IMR-90 (cell line): ENCODE data around the gene ENAH. TPM values are rescaled to one million over a fixed set of nuclear protein-coding genes. Genes with fewer than 3 reads are reported as not detected.

Experiments used
- ATAC-seq: fragments of 200-7000 bp; cut with Tn5 transposase; 2 replicates; pipeline ENCODE4 v1.9.1; 2020; ENCODE audit warnings: low read depth, mild to moderate bottlenecking, moderate library complexity
- BruUV-seq: library from RNA; stranded (reverse); fragments of 400-500 nt; replicated peaks from 2 replicates; lab custom pipeline; 2021; lab: Mats Ljungman, UMichigan
- CTCF ChIA-PET: fragments of 300-600 bp; formaldehyde crosslinking; extraction: SDS; loops from one replicate; lab custom pipeline; 2021; ENCODE audit warnings: antibody characterized with exemption; lab: Yijun Ruan, JAX
- POLR2A ChIA-PET: fragments of 300-600 bp; sonication (Branson Sonifier 250); formaldehyde crosslinking; loops from one replicate; lab custom pipeline; 2022; ENCODE audit warnings: antibody characterized with exemption; ENCODE audit not compliant: unreplicated experiment; lab: Charles Lee
- DNase-seq: peaks from one replicate; pipeline ENCODE4 v3.0.0; 2013
- H2AFZ ChIP-seq: replicated peaks from 2 replicates; pipeline ENCODE3; 2013; ENCODE audit warnings: low read length, mild to moderate bottlenecking; ENCODE audit not compliant: poor library complexity
- H2AK5ac ChIP-seq: 2 replicates; pipeline ENCODE4 v1.6.1; 2013; ENCODE audit warnings: low read depth, low read length, inconsistent platforms
- H2AK9ac ChIP-seq: replicated peaks from 2 replicates; pipeline ENCODE3; 2013; ENCODE audit warnings: mild to moderate bottlenecking, low read depth, low read length, moderate library complexity; ENCODE audit not compliant: poor library complexity
- H2BK120ac ChIP-seq: 2 replicates; pipeline ENCODE4 v1.6.1; 2013; ENCODE audit warnings: low read depth, low read length, inconsistent platforms
- H2BK15ac ChIP-seq: 3 replicates; pipeline ENCODE4 v1.6.1; 2013; ENCODE audit warnings: low read depth, low read length, inconsistent platforms
- H2BK20ac ChIP-seq: 2 replicates; pipeline ENCODE4 v1.6.1; 2013; ENCODE audit warnings: low read depth, mild to moderate bottlenecking, inconsistent platforms, low read length, moderate library complexity
- H2BK5ac ChIP-seq: 2 replicates; pipeline ENCODE4 v1.6.1; 2013; ENCODE audit warnings: mild to moderate bottlenecking, low read depth, low read length, inconsistent platforms; ENCODE audit not compliant: poor library complexity, severe bottlenecking
- H3K14ac ChIP-seq: replicated peaks from 2 replicates; pipeline ENCODE4 v1.6.1; 2013; ENCODE audit warnings: low read depth, low read length, inconsistent platforms
- H3K18ac ChIP-seq: 2 replicates; pipeline ENCODE4 v1.6.1; 2013; ENCODE audit warnings: low read depth, low read length, control low read depth
- H3K23ac ChIP-seq: 2 replicates; pipeline ENCODE4 v1.6.1; 2013; ENCODE audit warnings: low read depth, low read length, inconsistent platforms
- H3K27ac ChIP-seq: 2 replicates; pipeline ENCODE4 v1.5.1; 2013; ENCODE audit warnings: mild to moderate bottlenecking, control low read depth, low read length; ENCODE audit not compliant: insufficient read depth
- H3K27me3 ChIP-seq: 2 replicates; pipeline ENCODE4 v1.6.1; 2013; ENCODE audit warnings: low read length; ENCODE audit not compliant: control insufficient read depth, insufficient read depth
- H3K36me3 ChIP-seq: 2 replicates; pipeline ENCODE4 v1.6.1; 2013; ENCODE audit warnings: low read length, mixed read lengths; ENCODE audit not compliant: control insufficient read depth, insufficient read depth
- H3K4ac ChIP-seq: 2 replicates; pipeline ENCODE4 v1.6.1; 2013; ENCODE audit warnings: low read depth, low read length, inconsistent platforms
- H3K4me1 ChIP-seq: 2 replicates; pipeline ENCODE4 v1.6.1; 2013; ENCODE audit warnings: low read length, mixed read lengths; ENCODE audit not compliant: control insufficient read depth, insufficient read depth
- H3K4me2 ChIP-seq: 2 replicates; pipeline ENCODE4 v1.6.1; 2013; ENCODE audit warnings: low read depth, mild to moderate bottlenecking, control low read depth, low read length, moderate library complexity
- H3K4me3 ChIP-seq: 2 replicates; pipeline ENCODE4 v1.5.1; 2013; ENCODE audit warnings: low read depth, mild to moderate bottlenecking, control low read depth, low read length, moderate library complexity; ENCODE audit not compliant: insufficient read depth
- H3K56ac ChIP-seq: 2 replicates; pipeline ENCODE4 v1.6.1; 2013; ENCODE audit warnings: low read length, inconsistent platforms; ENCODE audit not compliant: insufficient read depth; ENCODE audit errors: extremely low read depth
- H3K79me1 ChIP-seq, 2 experiments: 2 replicates each; pipeline ENCODE4 v1.6.1; 2013; ENCODE audit warnings: low read length in 2 of 2, inconsistent platforms in 1 of 2, low read depth in 1 of 2
- H3K9ac ChIP-seq: 2 replicates; pipeline ENCODE4 v1.6.1; 2013; ENCODE audit warnings: low read depth, low read length, control low read depth
- H3K9me1 ChIP-seq: 2 replicates; pipeline ENCODE4 v1.6.1; 2013; ENCODE audit warnings: low read length, inconsistent platforms; ENCODE audit not compliant: insufficient read depth
- H3K9me3 ChIP-seq: 2 replicates; pipeline ENCODE4 v1.6.1; 2013; ENCODE audit warnings: low read length; ENCODE audit not compliant: control insufficient read depth, insufficient read depth
- H4K20me1 ChIP-seq: 2 replicates; pipeline ENCODE4 v1.6.1; 2013; ENCODE audit warnings: low read length, inconsistent platforms; ENCODE audit not compliant: insufficient read depth
- H4K5ac ChIP-seq: 2 replicates; pipeline ENCODE4 v1.6.1; 2013; ENCODE audit warnings: mild to moderate bottlenecking, low read depth, low read length, control low read depth
- H4K8ac ChIP-seq, 2 experiments: 2 replicates each; pipeline ENCODE4 v1.6.1; 2013; ENCODE audit warnings: low read depth in 2 of 2, low read length in 2 of 2, control low read depth in 1 of 2, inconsistent platforms in 1 of 2
- H4K91ac ChIP-seq: 2 replicates; pipeline ENCODE4 v1.6.1; 2013; ENCODE audit warnings: low read depth, low read length, inconsistent platforms; ENCODE audit not compliant: insufficient read depth
- BHLHE40 ChIP-seq: fragments of 150-350 bp; IDR thresholded peaks from 2 replicates; pipeline ENCODE4 v1.6.1; 2016; ENCODE audit warnings: mild to moderate bottlenecking, low read depth, low read length
- CEBPB ChIP-seq: IDR thresholded peaks from 2 replicates; pipeline ENCODE4 v1.6.1; 2012; ENCODE audit warnings: low read depth, low read length, improper control_type of control experiment
- CHD1 ChIP-seq: IDR thresholded peaks from 2 replicates; pipeline ENCODE4 v1.6.1; 2012; ENCODE audit warnings: low read depth, low read length, improper control_type of control experiment
- CTCF ChIP-seq: conservative IDR thresholded peaks from 2 replicates; pipeline ENCODE4 v1.5.1; 2012; ENCODE audit warnings: mild to moderate bottlenecking, low read depth, low read length, improper control_type of control experiment
- FOS ChIP-seq: fragments of 150-350 bp; IDR thresholded peaks from 2 replicates; pipeline ENCODE4 v1.6.1; 2016; ENCODE audit warnings: low read depth, low read length
- MAFK ChIP-seq: IDR thresholded peaks from 2 replicates; pipeline ENCODE4 v1.6.1; 2012; ENCODE audit warnings: low read depth, low read length, improper control_type of control experiment
- MAZ ChIP-seq: IDR thresholded peaks from 2 replicates; pipeline ENCODE4 v1.6.1; 2012; ENCODE audit warnings: low read depth, mild to moderate bottlenecking, low read length, improper control_type of control experiment, moderate library complexity, borderline replicate concordance
- NFE2L2 ChIP-seq: fragments of 150-350 bp; IDR thresholded peaks from 2 replicates; pipeline ENCODE4 v1.6.1; 2016; ENCODE audit warnings: low read depth, mild to moderate bottlenecking, low read length
- POLR2A ChIP-seq: IDR thresholded peaks from 2 replicates; pipeline ENCODE4 v1.6.1; 2012; ENCODE audit warnings: mild to moderate bottlenecking, low read depth, low read length
- RAD21 ChIP-seq: IDR thresholded peaks from 2 replicates; pipeline ENCODE4 v1.6.1; 2012; ENCODE audit warnings: low read length, improper control_type of control experiment
- RCOR1 ChIP-seq: IDR thresholded peaks from 2 replicates; pipeline ENCODE4 v1.6.1; 2012; ENCODE audit warnings: mild to moderate bottlenecking, low read length, improper control_type of control experiment; ENCODE audit not compliant: insufficient replicate concordance
- RFX5 ChIP-seq: IDR thresholded peaks from 2 replicates; pipeline ENCODE4 v1.8.0; 2012; ENCODE audit warnings: low read depth, mild to moderate bottlenecking, low read length, moderate library complexity
- SMC3 ChIP-seq: fragments of 150-350 bp; IDR thresholded peaks from 2 replicates; pipeline ENCODE4 v1.6.1; 2016; ENCODE audit warnings: low read depth, mild to moderate bottlenecking, antibody characterized with exemption, low read length, moderate library complexity
- WGBS, 2 experiments: methylation state at CpG; one replicate each; pipeline versions ENCODE4 v1.1.5 to v1.1.7; 2013; ENCODE audit warnings: missing lambda C conversion rate in 2 of 2; ENCODE audit not compliant: insufficient read length in 1 of 2; ENCODE audit errors: extremely low coverage in 2 of 2; 5-methylcytosine and 5-hydroxymethylcytosine counted together
- dilution Hi-C: fragments of 300-500 bp; cut with HindIII; formaldehyde crosslinking; loops from one replicate; pipeline ENCODE4 v1.14.3; 2018; ENCODE audit warnings: low sequenced_read_pairs; ENCODE audit not compliant: unreplicated experiment
- in situ Hi-C: fragments of 300-500 bp; cut with MboI; formaldehyde crosslinking; loops from 3 replicates; pipeline ENCODE4 v1.14.3; 2019; ENCODE audit warnings: low sequenced_read_pairs, inconsistent platforms, mixed read lengths
- intact Hi-C: fragments of 100-400 bp; cut with micrococcal nuclease; formaldehyde crosslinking; loops from 2 replicates; pipeline ENCODE4 v1.10.0; 2022
- polyA plus RNA-seq, 3 experiments: library from polyadenylated mRNA; depleted of rRNA; stranded (reverse); fragments of >200 nt; gene quantifications; 2 replicates each; pipeline ENCODE4 v1.2.3, GENCODE V29; 2012; ENCODE audit warnings: low replicate concordance in 1 of 3
- total RNA-seq: library from RNA; depleted of rRNA; stranded (reverse); fragments of >200 nt; gene quantifications from 2 replicates; pipeline ENCODE4 v1.2.3, GENCODE V29; 2012
- TF ChIP-seq, protein P1 (sequence below): fragments of 150-350 bp; IDR thresholded peaks from 2 replicates; pipeline ENCODE4 v1.6.1; 2016; ENCODE audit warnings: low read depth, mild to moderate bottlenecking, low read length, moderate library complexity, borderline replicate concordance

ENAH gene
- total and polyA plus RNA-seq, 2 of the 4 experiments (the other 2 are of a cell fraction): 61.3 to 86.9 TPM

GRCh38 chr1:225694151-225694603, 41.3 kb upstream of the ENAH start:
- TF ChIP-seq NFE2L2 (no peak), CHD1 (no peak), RFX5 (no peak), MAZ (no peak), MAFK (no peak), CTCF (no peak), CEBPB (no peak), POLR2A (no peak), SMC3 (no peak), RAD21 (no peak), FOS (no peak), RCOR1 (no peak), BHLHE40 (no peak)
- TF ChIP-seq, protein P1, sequence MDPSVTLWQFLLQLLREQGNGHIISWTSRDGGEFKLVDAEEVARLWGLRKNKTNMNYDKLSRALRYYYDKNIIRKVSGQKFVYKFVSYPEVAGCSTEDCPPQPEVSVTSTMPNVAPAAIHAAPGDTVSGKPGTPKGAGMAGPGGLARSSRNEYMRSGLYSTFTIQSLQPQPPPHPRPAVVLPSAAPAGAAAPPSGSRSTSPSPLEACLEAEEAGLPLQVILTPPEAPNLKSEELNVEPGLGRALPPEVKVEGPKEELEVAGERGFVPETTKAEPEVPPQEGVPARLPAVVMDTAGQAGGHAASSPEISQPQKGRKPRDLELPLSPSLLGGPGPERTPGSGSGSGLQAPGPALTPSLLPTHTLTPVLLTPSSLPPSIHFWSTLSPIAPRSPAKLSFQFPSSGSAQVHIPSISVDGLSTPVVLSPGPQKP: no peak
- in situ Hi-C loops (loop anchor here (5.0 kb wide), 1 partner anchor 48 kb away; no protein-coding TSS in a partner anchor), intact Hi-C loops (no loop called here), dilution Hi-C loops (no loop called here)
- Histone ChIP-seq H4K8ac (0 out of 4 replicates have a peak overlapping the region, but pooled peaks of 1 of the 2 experiments have one; percentile 40), H2BK120ac (0 out of 2 replicates have a peak overlapping the region, but pooled peaks have one; percentile 32), H3K4me2 (no peak overlapping the region), H3K18ac (peak overlapping the region; percentile 44), H3K9me1 (peaks cover 5% of the 10 kb centered on the region; the same call in 1 of the 2 replicates), H3K14ac (0 out of 2 replicates have a peak overlapping the region, but pooled peaks have one; percentile 22), H4K5ac (no peak overlapping the region), H3K36me3 (no peaks in the 10 kb centered on the region), H3K4me1 (peaks cover 13% of the 10 kb centered on the region), H4K91ac (no peak overlapping the region), H3K9ac (no peak overlapping the region), H2AK5ac (no peak overlapping the region), H2AFZ (no peak overlapping the region), H2AK9ac (no peak overlapping the region), H3K79me1 (no peaks in the 10 kb centered on the region), H3K23ac (no peak overlapping the region), H3K27me3 (no peaks in the 10 kb centered on the region; the same call in 1 of the 2 replicates), H2BK20ac (peak overlapping the region; percentile 18; the same call in 1 of the 2 replicates), H2BK15ac (0 out of 3 replicates have a peak overlapping the region, but pooled peaks have one; percentile 8), H3K27ac (no peak overlapping the region), H3K56ac (no peak overlapping the region), H3K4me3 (no peak overlapping the region), H4K20me1 (no peaks in the 10 kb centered on the region), H3K9me3 (no peaks in the 10 kb centered on the region), H3K4ac (peak overlapping the region; percentile 19; the same call in 1 of the 2 replicates), H2BK5ac (no peak overlapping the region)
- DNase-seq: peak; percentile 56
- CTCF ChIA-PET: no interaction called here
- POLR2A ChIA-PET: no interaction called here
- WGBS, 2 experiments: no CpG with 5 or more reads among the region's 2 CpGs
- no TSS peak for BruUV-seq
- 0 out of 2 replicates have a peak, but pooled peaks have one; percentile 14 for ATAC-seq
